NCI-H2196 treated with DMSO at 0.1 percent for 48 hours (cell line): ENCODE data around the gene CLEC20A.
"Not testable (repeated sequence)": the region's sequence is repeated elsewhere in the genome, so short reads cannot be mapped to it uniquely, and the experiment has no call there.

Experiments used
- DNase-seq: peaks from one replicate; lab custom pipeline; 2025; ENCODE audit not compliant: unreplicated experiment; lab: John Stamatoyannopoulos, UW

The CLEC20A gene

DNA sequence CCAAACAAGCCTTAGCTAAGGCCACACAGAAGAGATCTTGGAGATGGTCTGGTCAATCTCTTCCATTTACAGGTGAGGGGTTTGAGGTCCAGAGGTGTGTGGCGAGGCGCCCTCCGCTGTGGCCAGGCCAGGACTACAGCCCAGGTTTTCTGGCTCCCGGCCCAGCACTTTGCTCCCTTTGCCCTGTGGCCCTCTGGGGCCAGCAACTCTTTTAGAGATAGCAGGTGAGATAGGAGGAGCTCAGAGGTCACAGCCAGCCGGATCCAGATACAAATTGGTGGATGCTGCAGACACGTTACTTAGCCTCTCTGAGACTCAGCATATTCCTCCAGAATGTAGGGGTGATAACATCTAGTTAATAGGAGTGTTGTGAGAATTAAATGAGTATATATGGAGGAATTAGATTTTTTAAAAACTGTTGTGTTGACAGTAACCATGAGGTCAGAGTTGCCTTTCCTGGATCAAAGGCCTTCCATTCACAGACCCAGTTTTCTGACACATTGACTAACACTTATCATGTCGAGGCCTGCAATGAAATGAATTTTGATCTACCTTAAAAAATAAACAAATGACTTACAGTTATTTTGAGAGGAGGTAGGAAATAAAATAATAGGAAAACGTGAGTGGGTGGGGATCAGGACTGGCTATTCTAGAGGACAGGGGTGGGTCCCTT, 32.7 kb upstream of the CLEC20A start:
- no peak for DNase-seq

DNA sequence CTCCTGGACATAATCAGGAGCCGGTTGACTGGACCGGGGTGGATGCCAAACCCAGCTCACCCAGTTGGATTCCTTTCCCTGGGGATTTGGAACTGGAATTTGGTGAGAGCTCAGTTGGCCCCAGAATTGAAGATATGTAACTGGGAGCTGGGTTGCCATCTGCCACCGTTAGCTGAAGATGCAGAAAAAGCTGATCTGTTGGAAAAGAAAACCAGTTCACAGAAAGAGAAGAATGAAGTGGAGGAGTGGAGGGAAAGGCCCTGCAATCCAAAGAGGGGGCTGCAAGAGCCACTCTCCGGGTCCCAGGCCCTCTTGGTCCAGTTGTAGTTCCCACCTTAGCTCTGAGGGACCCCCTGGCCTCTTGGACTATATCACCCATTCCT, 32.2 kb upstream of the CLEC20A start:
- DNase-seq = no peak

DNA sequence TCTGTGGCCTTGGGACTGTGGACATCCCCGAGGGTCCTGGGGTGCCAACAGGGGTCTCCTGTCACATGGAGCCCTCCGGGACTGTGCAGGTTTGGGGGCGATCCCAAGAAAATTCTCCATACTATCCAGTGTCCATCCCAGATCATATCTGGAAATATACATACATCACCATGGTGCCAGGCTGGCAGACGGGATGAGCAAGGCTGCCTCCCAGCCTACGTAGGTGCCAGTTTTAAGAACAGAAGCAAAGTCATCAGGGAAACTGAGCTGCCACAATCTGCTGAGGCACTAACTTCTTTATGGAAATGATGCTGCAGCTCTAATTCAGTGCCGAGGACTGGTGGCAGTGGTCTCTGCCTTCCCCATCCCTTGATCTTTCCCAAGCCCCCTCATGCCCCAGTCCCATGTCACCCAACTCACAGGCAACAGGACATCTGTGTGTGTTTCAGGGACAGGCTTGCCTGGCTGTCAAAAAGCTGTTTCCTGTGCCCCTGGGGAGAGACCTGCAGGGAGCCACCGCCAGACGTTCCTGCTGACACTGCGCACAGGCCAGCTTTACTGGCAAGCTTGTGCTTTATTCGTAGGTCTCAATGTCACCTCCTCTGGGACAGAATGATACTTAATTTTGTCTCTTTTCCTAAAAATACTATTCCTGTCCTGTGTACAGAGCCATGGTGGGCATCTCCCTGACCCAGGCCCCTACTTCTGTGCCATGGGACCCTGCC, 31.6 kb upstream of the CLEC20A start:
- no peak for DNase-seq

DNA sequence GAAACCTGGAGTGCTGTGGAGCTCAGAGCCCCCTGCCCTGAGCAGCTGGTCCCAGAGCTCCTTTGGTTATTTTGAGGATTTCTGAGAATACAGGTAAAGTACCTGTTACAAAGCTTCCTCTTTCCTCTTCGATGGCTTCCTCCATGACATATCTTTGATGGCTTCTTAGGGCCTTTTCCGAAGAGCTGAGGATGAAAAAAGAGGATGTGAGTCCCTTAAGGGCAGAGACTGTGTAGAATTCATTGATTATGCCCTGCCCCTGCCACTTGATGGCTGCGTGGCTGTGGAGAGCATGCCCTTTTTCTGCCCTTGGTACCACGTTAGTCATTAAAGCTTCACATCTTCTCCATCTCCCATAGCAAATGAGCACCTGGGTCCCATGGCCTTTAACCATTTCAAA, 30.4 kb upstream of the CLEC20A start:
- DNase-seq = no peak

DNA sequence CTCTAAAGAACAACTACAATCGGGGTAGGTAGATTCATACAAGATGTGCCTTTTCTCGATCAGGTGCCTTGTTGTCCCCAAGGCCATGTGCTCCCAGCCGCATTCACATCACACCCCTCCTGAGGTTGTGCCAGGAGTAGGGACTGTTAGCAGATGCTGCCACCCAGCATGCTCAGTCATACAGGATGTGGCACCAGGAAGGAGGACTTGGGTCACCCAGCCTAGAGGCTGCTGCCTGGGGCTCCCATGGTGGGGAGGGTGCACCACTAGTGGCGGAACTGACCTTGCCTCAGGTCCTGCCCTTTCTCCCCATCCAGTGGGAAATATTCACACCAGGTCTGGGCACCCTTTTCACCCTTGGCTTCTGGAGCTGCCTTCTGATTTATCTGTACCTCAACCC, 24.5 kb upstream of the CLEC20A start:
- DNase-seq = no peak

DNA sequence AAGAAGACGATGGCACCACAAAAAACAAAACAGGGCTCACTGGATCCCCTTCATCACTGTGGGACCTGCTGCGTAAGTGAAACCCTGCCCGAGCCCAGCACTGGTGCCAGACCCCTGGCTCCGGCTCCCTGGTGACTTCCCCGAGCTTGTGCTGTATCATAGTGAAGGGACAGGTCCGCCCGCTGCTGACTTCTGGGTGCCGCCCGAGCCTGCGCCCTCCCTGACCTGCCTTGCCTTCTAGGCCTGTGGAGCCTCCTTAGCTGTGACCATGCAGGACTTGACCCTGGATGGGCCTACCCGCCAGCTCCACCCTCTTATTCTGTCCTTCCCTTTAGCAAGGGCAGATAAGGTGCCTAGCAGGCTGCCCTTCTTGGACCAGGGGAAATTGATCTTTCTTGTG, 24.0 kb upstream of the CLEC20A start:
- DNase-seq = no peak

DNA sequence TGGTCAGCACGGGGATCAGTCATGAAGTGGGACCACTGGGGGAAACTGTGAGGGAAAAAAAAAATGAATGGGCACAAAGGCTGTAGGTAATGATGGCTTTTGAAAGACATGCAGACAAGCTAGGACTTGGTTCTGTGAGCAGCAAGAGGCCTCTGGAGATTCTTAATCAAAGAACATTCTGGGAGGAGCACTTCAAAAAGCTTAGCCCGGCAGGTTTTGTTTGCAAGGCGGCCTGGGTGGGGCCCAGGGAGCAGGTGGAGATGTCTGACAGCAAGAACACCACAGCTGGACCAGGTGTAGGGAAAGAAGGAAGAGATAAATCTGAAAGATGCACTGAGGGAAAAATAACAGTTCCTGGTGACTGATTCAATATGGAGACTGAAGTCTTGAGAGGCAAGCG, 22.1 kb upstream of the CLEC20A start:
- DNase-seq = no peak

DNA sequence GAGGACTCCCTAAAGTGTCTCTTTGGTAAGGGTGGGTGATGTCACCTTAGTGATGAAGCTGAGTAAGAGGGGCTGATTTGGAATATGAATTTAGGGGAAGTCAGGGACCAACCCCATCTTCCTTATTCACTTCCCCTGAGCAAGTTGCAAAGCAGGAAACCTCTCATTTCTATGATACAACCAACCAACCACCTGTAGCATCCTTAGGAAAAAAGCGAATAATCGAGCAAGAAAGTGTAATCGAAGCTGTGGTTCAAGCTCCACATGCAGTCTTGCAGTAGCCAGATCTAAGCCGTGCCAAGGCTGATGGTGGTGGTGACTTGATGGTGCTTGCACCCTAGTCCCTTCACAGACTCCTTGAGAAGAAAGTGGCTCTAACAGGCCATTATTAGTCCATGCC, 19.3 kb upstream of the CLEC20A start:
- no peak for DNase-seq

DNA sequence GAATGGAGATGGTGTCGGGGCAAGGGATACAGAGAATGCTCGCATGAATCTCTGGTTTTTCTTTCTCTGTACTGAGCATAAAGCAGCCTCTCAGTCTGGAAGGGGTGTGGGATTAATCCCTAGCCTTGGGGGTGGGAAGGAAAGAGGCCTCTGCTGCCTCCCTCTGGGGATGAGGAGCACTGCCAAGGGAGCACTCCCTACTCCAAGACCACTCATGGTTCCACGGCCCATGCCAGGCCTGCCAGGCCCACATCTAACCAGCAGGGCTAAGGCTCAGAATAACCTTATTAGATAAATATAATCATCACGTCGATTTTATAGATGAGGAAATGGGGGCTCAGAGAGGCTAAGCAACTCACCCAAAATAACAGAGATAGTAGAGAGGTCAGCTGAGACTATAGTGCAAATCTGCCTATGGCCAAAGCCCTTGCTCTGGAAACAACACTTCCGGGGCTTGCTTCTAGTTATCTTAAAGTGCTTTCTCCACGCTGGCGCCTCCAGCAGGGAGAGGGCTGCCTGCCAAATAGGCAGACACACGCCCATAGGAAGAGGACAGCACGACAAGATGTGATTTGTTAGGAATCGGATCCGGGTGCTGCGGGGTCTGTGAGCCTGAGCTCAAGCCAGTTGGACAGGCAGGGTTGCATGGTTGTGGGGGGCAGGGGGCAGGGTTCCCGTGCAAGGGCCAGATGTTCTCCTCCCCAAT, 16.7 kb upstream of the CLEC20A start:
- no peak for DNase-seq

DNA sequence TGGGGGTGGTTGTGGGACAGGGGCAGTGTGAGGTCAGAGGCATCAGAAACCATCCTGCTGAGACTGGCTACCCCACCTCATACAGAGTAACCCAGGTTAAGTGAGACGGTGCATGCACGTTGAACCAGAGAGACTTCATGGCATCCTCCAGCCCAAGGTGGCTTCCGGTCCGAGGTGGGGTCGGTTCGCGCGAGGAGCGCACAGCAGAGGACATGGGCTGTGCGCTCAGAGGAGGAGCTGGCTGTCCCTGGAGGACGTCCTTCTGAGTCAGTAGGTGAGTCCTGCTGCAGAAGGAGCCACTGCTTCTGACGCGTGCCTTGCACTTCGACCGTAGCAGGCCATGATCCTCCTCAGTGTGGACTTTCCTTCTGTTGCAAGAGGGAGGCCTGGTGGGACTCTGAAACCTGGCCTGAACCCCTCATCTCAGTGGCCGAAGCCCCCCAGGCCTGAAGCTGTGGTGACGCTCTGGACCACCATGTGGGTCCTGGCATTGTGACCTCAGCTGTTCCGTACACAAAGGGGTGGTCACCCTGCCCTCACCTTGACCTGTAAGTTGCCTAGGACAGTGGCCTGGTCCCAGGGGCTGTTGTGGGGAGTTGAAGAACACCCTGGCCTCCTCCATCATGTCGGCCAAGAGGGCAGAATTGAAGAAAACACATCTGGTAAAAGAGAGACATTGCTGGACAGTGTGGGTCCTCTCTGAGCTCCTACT, 16.0 kb upstream of the CLEC20A start, which contains the start of gene TEX35:
TSS of gene TEX35 (plus strand) at position 544 of the 712 bp plus-strand sequence. CDS start at position 624, 80 bp downstream.
- no peak for DNase-seq

DNA sequence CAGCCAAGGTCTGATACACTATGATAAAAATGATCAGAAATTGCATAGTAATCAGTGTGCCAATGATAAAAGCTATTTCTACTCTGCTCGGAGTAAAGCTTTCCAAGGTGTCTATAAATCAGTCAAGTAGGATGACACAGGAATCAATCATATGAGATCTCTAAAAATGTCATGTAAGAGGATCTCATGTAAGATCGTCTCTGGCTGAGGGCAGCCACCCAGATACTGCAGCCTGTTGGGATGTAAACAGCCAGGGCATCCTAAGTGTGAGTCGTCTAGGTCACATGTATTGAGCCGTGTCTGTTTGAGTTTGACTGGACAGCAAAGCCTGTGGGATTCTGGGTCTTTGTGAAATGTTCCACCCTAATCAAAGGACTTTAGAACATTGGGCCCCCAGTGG, 13.4 kb upstream of the CLEC20A start:
- no peak for DNase-seq

DNA sequence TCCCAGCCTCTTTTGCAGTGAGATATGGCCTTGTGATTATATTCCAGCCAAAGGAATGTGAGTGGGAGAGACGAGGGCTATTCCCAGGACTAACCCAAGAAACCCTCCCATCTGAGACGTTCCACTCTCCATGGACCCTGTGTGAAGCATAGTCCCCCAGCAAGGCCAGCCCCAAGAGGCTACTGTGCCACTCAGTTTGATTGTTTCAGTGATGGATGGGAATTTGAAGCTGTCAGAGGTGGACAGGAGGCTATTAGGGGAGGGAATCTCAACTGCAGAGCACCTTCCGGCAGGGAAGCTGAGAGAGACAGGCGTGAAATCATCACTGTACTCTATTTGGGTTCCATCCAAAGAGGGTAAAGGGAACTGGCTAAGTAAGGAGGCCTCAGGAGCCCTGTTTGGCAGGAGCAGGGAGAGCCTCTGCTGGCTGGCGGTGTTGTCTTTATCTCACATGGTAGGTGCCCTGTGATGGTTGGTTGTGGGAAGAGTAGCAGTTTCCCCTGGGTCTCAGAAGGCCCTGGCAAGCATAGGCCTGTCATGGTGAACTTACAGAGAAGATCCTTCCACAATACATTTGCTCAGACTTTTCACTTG, 12.7 kb upstream of the CLEC20A start:
- DNase-seq = no peak

DNA sequence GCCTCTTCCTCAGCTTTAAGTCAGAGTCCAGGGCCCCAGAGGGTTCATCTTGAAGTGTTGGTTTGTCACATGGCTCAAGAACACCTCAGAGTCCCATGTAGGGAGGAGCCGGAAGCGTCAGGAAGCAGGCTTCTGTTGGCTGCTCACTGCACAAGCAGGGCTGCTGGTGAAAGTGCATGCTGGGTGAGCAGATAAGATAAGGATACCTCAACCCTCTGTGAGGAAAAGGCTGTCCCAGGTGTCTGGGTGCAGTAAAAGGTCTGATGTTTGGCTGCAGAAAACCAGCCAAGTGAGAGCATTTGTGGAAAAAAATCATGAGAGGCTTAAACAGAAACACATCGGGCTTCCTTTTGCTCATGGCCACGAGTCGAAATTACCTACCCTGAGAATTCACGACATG, 9.9 kb upstream of the CLEC20A start:
- no peak for DNase-seq

DNA sequence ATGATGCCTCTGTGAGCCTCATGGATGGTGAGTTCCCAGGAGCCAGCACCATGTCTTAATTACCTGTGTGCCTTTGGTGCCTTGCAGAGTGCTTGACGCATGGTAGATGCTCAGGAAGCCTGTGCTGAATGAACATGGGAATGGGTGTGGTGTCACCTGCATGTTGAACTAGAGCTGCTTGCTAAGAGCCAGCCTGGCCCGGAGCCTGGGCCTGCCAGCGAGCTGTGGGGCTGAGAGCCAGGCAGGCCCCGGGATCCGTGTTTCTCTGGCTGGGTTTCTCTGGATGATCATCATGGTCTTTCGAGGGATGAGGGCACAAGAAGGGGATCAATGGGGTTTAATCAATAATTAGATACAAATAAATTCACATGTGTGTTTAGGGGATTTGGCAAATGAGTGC, 9.4 kb upstream of the CLEC20A start:
- DNase-seq = no peak

DNA sequence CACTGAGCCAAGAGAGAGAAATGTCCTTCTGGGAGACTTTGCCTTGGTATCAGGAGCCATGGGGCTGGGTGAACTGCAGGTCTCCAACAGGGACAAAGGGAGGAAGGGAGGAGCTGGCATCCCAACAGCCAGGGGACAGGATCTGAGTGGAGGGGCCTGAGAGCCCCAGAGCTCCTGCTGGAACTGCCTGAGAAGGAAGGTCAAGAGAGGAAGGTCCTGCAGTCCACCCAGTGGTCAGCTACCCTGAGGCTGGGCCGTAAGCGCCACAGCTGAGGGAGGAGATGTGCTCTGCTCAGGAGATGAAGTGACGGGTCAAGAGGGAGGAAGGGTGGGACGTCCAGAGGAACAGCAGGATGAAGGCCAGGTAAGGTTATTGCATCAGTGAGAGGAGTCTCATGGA, 7.5 kb upstream of the CLEC20A start:
- no peak for DNase-seq

DNA sequence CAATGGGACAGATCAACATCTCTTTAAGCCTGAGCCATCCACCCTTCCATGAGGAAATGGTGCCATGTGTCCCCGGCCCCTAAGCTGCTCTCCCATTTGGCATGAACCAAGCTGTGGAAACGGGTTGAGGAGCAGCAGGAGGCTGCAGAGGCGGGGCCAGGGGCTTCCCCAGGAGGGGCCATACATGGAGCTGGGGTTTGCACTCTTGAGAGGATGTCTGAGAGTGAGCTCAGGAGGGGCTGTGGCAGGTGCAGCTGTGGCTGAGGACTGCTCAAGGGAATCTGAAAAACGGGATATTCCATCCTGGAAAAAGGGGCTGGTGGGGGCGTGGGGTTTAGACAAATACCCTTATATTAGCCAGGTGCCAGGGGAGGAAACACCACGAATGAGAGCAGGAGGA, 7.1 kb upstream of the CLEC20A start:
- no peak for DNase-seq

DNA sequence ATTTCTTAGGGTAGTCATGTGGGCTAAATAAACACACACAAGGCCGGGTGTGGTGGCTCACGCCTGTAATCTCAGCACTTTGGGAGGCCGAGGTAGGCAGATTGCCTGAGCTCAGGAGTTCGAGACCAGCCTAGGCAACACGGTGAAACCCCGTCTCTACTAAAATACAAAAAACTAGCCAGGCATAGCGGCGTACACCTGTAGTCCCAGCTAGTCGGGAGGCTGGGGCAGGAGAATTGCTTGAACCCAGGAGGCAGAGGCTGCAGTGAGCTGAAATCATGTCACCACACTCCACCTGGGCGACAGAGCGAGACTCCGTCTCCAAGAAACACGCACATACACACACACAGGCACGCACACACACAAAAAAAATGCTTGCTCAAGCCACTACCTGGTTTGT, 6.6 kb upstream of the CLEC20A start:
- DNase-seq = not testable (repeated sequence)

DNA sequence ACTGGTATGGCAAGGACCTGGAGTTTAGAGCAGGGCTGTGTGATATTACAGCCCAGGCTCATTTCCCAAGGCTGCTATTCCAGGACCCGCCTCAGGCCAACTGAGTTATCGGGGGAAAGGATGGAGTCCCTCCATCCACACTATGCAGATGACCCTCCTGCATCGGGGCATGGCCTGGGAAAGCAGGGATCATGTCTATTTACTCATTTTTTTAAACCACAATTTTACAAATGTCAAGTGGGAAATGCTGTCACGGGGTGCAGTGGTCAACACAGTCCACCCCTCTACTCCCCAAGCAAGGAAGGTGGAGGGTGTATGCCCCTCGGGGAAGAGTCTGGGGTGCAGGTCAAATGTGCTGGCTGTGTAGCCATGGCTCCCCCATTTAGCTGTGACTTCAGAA, 6.1 kb upstream of the CLEC20A start:
- no peak for DNase-seq

DNA sequence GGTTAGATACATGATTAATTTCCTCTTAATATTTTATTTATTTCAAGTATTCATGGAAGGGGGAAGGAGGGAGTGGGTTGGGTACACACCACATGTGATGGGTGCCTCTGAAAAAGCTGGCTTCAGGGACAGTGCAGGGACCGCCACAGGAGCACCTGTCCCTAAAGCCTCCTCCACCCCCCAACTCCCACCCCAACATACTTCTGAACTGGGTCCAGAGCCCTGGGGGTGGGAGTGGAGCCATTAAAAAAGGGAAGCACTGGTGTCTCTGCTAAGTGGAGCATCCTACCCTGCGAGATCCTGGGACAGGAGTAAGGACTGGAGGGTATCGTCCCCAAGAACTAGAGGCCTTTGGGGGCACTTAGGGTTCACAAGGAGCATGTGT, 5.6 kb upstream of the CLEC20A start:
- DNase-seq = no peak

DNA sequence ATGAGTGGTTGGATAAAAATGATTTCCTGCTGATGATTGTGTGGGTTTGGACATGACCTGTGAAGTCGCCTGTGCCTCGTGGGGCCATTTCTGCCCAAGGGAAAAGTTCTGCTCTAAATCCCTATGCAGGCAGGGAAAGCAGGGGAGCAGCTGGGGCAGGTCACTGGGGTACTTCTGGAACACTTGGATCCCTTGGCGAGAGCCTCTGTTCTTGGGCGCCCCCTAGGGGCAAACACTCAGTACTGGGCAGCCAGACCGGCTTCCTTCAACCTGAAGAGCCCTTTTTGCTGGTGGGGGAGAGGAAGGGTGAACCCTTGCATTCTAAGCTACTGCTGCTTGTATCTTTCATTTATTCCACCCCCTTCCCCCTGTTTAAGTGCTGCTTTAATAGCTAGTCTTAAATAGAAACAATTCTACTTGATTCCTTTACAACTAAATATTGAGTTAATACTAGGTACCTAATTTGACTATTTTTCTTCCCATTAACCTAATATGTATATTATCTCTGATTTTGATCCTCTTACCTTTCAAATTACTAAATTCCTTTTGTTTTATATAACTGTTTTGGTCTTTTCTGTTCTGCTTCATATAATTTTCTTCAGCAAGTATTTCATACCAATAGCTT, 5.1 kb upstream of the CLEC20A start:
- peak; percentile 3 for DNase-seq
